HPDE6-E6E7 (cell line): ENCODE results near the gene ZSCAN16.
A peak's percentile ranks its signal among the peaks of the same experiment; 100 is the strongest.

ENCODE experiments used
- DNase-seq: peaks from one replicate; pipeline ENCODE4 v3.0.0; 2011; ENCODE audit warnings: missing footprints; ENCODE audit errors: extremely low spot score

The ZSCAN16 gene

DNA sequence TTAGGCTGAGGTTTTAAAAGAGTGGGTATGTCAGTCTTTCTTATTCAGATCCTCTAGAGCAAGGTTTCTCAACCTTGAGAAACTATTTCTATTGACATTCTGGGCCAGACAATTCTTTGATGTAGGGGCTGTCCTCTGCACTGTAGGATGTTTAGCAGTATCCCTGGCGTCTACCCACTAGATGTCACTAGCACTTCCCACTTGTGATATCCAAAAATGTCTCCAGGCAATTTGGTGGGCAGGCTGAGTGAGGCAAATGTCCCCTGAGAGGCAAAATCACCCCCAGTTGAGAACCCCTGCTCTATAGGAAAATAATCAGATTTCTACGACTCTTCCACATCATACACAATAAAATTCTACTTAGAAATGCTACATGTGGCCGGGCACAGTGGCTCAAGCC lies 9.6 kb downstream of the ZSCAN16 start:
- DNase-seq = no peak

DNA sequence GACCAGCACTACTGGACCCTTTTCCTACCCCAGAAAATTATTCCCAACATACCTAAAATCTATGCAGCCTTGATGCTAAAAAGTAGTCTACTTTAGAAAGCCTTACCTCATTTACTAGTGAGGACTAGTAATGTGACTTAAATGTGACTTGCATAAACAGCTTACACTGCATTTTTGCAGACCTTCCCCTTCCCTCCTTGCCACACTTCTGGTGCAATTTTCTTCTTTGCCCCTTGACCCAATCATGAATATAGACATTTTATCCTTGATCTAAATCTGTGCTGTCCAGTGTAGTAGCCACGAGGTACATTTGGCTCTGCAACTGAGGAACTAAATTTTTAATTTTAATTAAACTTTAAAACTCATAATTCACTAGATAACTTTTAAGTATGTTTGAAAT lies 10.3 kb downstream of the ZSCAN16 start:
- no peak for DNase-seq

DNA sequence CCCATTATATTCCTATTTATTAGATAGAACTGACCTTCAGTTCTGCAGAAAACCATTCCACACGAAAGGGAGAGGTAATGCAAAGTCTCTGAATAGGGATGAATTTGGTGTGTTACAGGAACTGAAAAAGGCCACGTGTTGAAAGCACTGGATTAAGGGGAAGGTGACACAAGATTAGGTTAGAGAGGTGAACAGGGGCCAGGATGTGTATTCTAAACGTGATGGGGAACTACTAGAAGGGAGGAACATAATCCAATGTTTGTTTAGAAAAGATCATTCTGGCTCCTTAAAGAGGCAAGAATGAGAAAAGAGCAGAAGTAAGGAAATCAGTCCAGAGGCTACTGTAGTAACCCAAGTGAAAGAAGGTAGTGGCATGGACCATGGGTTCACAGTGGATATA lies 11.0 kb downstream of the ZSCAN16 start:
- DNase-seq = no peak

DNA sequence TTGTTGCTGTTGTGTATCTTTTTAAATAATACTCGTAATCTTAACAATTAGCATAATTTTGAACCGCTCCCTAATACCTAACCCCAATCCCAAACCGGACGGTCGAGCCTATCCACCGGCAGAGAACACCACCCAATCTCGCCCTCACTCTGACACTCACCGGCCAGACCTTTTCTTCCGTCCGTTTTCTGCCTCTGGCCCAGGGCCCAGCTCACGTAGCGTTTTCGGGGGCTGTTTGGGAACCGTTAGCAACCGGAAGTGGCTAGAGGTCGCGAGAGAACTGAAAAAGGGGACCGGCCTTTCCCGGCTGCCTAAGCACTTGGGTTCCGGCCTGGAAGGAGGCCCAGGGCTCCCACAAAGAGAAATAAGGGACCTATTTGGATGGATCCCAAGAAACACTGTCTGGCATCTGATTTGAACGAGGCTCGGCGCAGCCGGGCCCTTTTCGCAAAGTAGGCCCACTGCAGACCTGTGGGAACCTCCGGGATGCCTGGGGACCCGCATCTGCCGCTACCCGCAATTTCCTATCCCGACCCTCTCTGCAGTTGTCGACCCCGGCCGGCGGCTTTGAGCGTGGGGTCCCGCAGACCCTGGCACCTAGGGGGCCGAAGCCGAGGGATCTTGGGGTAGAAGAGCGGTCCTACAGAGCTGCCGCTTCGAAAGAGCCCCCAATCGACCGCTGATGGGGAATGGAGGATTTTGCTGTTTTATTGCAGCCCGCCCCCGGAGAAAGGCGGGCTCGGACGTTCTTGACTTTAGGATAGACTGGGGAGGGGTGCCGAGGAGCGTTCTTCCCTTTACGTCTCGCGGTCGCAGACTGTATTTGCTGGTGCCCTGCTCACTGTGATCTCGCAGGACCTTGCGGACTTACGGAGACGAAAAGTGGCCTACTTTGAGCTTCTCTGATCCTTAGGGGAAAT lies 12.4 kb downstream of the ZSCAN16 start:
- peak; percentile 71 for DNase-seq

DNA sequence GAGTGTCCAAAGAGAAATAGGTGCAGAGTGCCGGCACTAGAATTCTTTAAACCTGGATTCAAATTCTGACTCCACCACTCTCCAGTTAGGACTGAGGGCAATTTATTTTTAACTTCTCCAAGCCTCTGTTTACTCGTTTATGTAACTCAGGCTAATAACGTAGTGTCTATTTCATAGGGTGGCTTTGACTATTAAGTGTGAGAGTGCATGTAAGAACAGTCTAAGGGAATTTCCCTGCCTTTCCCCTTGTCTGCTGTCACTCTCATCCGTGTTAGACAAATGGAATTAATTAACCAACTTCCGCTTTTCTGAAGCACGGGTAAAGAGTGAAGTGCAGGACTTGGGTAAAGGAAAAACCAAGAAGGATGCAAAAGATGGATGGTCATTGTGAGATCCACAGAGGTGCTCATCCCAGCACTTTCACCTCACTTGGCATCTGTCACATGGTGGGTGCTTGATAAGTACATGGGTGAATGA lies 13.1 kb downstream of the ZSCAN16 start:
- no peak for DNase-seq

DNA sequence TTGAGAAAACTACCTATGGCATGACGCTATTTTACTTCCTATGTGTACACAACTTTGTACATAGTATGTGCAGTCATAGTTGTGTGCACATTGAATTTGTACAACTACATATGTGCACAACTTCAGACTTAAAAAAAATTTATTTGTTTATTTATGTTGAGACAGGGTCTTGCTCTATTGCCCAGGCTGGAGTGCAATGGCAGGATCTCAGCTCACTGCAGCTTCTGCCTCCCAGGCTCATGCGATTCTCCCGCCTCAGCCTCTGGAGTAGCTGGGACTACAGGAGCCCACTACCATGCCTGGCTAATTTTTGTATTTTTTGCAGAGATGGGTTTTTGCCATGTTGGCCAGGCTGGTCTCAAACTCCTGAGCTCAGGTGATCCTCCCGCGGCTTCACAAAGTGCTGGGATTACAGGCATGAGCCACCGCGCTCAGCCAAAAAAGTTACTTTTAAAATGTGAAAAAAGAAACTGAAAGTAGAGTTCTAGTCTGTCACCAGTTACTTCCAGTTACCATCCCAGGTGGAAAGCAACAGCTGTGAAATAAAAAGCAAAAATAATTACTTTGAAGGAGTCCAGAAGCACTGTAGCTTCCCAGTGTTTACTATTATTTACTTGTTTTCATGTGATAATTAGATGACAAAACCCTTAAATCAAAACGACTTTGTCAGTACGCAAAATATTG lies 15.6 kb downstream of the ZSCAN16 start:
- no peak for DNase-seq

DNA sequence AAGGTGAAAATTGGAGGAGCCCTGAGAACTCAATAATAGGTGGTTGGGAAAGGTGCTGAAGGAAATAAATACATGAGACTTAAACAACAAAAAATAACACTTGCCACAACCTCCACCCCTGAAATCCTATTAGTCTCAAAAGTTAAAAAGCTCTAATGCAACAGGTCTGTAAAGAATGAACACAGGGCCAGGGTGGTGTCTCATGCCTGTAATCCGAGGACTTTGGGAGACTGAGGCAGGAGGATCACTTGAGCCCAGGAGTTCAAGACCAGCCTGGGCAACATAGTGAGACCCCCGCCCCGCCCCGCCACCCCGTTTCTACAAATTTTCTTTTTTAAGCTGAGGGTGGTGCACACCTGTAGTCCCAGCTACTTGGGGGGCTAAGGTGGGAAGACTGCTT lies 16.2 kb downstream of the ZSCAN16 start:
- DNase-seq = no peak

DNA sequence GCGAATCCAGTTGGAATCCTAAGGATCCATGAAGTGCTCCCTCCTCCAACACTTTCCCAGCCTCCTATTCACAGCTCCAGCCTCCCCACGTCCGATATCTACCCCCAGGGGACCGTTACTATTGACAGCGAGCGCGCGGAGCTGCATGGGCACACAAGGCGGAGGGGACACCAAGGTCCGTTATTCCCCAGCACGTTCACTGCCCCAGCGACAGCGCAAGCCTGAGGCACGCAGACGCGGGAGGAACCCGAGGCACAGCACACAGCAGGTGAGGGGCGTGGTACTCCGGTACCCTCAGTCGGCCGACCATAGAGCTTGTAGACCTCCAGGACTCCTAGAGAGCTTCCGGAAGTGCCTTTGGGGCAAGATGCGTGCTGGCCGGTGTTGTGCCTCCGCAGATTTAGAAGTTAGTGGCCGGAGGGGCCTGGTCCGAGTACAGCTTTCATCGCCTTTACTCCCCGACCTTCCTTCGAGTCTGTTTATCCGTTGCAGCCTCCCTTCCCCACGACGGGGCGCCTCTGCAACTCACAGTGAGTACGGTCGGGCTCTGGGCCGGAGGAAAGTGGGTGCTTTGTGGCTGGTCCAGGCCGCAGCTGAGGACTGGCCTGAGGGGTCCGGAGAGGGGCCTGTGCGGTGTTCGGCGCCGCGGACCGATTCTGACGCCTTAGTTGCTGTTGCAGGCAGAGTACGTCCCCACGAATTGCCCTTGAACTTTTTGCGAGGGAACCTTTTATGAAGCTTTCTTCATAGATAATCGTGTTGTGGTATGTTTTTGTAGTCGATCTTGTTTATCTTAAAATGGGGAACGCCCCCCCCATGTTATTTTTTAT lies 17.3 kb downstream of the ZSCAN16 start, which contains the start of gene ZKSCAN8:
ZKSCAN8 (plus strand) TSS at position 384 of the 830 bp plus-strand sequence. CDS start 6,525 bp downstream, outside the sequence.
- DNase-seq = peak; percentile 79

DNA sequence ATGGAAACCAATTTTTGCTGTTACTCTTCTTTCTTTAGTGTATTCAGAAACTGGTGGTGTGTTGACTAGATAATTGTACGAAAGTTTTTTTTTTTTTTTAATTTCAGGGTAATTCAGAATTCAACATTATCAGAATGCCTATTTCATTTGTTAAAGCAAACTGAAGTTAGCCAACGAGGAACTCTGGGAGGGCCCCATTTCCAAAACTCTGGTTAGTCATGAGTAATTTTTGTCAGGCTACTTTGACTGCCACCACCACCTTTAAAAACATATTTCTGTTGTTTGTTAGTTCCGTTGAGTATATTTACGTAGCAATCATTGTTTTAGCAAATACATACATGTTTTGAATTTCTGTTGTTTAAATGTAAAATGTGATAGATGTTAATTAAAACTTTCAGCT lies 18.0 kb downstream of the ZSCAN16 start:
- no peak for DNase-seq

DNA sequence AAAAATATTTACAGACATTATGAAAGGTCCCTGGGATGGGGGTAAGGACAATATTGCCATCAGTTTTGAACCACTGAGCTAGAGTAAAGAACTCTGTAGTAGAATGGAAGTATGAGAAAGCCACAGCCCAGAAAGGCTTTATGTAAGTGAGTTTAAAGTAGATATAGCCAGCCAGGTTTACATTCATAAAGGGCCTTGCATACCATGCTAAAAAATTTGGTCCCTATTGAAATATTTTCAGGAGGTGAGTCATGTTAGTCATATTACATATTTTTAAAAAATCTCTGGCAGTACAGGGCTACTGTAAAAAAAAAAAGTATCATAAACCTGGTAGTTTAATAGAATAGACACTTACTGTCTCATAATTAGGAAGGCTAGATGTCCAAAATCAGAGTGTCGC lies 20.8 kb downstream of the ZSCAN16 start:
- DNase-seq = no peak

DNA sequence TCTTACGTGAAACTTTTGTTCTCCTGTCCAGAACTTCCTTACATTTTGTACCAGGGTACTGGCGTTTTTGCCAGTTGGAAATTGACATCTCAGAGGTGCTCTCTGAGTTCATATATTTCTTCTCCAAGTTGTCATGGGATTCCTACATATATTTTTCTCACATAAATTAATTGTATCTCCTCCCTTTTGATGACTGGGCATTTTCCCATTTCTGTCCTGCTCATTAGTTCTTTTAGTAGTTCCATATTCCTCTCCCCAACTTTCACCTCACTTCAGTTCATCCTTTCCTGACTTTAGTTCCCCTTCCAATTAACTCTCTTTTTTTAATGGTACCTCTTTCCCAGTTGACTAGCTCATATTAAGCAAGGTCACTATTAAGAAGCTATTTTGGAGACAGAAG lies 28.1 kb downstream of the ZSCAN16 start:
- no peak for DNase-seq

DNA sequence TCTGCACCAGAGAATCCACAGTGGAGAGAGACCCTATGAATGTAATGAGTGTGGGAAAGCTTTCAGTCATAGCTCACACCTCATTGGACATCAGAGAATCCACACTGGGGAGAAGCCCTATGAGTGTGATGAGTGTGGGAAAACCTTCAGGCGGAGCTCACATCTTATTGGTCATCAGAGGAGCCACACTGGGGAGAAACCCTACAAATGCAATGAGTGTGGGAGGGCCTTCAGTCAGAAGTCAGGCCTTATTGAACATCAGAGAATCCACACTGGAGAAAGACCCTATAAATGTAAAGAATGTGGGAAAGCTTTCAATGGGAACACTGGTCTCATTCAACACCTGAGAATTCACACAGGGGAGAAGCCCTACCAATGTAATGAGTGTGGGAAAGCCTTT lies 29.1 kb downstream of the ZSCAN16 start:
- no peak for DNase-seq

DNA sequence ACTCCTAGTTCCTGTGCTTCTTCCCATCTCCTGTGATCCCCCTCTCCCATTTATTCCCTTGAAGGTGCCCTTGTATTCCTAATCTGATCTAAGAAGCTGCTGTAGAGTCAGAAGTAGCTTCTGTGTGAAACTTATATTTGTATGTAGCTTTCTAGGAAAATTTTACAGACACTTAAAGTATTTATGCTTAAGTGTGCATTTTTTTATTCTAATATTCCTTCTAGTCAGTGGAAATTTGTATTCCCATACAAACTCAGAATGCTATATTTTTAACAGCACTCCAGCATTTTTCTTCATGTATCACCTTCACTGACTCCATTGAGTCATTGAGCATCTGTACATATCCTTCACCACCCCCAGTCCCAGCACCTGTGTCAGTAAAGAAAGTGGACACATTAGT lies 29.9 kb downstream of the ZSCAN16 start:
- DNase-seq = no peak

DNA sequence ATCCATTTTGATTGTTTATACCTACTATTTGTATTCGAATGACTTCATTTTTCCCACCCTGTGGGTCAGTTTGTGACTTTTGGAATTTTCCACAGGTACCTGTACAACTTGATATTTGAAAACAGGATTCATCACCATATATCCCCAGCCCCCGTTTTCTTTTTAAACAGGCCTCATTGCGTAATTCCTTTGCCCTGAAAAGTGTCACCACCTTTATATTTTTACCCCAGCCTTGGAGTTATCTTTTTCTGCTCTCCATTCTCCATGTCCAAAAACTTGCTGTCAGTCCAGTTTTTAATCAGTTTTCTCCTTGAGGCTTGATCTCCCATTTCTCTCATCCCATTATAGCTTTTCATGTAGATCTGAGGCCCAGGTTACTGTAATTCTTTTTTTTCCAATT lies 33.9 kb downstream of the ZSCAN16 start:
- no peak for DNase-seq

DNA sequence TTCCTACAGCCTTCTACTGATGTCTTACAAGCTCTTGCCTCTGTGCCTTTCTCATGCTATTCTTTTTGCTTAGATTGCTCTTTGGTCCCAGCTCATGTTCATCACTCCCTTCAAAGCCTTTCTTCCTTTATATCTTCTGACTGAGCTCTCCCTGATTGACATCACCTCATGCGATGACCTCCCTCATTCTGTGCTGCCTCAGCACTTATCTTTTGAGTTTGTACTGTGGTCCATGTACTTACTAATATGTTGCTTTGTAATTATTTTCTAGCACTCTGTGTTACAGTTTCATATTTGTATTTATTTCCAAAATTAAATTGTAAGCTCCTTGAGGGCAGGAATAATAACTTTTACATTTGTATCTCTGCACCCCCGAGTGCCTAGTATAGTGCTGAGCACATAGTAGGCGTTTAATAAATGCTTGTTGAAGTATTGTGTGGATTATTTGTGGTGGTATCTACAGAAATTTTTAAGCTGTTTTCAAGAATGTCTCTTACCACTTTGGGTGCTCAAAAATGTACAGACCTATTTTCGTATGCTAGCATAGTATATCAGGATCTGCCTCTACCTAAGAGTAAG lies 34.7 kb downstream of the ZSCAN16 start:
- no peak for DNase-seq

DNA sequence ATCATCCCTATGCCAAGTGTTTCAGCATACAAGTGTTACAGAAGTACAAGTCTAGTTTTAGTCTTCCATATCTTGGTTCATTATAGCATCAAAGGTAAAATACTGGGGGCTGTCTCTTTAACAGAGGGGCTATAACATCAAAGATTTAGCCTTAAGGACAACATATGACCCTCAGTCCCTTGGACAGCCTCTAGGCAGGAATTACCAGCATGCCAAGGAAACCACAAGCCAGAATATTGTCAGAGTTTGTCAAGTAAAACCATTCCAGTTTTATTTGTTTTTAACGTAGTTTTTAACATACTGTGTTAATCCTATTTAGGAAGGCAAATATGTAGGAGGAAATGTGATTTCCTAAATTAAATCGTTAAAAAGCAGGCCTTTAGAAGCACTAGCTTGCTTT lies 35.8 kb downstream of the ZSCAN16 start:
- no peak for DNase-seq

DNA sequence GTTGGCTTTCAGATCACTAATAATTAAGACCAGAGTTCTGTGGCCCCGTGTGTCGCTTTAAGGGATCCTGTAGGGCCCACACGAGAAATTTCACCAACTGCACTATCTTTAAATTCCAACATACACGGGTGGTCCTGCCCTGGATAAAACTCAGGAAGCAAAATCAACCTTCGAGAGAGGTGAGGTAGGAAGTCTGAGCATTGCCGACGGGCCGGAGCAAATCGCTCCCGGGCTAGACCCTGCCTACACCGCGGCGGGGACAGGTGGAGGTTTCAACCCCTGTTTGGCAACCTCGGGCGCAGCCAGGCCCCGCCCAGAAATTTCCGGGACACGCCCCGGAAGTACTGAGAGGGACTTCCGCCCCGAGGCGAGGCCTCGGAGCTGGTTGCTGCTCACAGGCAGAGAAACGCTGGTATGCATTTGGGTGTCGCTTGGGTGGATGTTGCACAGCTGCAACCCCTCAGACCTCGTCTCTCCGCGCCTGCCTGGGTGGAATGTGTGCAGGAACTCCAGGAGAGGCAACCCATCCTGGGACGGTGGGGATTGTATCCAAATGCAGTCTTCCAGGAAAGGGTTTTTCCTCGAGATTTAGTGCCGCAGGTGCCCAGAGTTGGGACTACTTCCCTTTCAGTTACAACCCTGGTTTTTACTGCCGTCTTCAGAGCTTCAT lies 37.1 kb downstream of the ZSCAN16 start:
- peak; percentile 60 for DNase-seq

DNA sequence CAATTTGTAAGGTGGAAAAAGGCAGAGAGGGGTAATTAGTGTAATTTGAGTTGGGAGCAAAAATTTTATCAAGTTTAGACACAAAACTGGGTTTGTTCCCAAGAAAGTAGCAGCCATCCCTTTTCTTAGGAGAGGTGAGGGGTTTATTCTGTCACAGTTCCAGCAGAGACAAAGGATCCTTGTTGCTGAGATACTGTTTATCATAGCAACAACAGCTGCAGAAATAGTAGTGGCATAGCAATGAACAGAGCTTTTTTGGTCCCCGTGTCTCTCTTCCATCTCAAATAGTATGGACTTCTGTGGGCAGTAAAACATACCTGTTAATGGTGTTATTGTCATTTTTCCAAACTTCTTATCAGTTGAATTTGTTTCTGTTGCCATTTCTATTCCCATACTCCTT lies 41.2 kb downstream of the ZSCAN16 start:
- no peak for DNase-seq

DNA sequence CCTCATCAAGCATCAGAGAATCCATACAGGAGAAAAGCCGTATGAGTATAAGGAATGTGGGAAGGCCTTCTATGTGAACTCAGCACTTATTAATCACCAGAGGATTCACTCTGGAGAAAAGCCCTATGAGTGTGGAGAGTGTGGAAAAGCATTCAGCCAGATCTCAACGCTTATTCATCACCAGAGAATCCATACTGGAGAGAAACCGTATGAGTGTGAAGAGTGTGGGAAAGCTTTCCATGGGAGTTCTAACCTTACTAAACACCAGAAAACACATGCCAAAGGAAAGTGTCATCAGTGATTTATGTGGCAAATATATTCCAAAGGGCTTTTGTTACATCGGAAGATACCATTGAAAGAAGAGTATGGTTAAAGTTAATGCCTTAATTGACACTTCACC lies 42.7 kb downstream of the ZSCAN16 start:
- no peak for DNase-seq

DNA sequence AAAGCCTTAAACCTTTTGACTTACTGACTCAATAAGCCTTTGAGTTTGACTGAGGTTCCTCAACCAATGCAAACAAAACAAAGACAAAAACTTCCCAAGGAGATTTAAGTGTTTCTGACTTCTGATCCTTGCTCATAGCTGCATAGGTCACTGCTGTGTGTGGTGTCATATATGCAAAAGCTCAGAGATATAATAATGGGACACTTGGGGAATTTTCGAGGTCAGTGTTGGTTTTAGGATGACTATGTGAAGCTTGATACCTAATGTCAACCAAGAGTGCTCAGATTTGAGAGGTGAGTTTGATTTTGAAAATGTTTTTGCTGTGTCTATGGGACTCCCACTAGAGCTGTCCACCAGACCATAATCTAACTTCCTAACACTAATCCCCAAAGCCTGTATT lies 43.5 kb downstream of the ZSCAN16 start:
- DNase-seq = no peak

DNA sequence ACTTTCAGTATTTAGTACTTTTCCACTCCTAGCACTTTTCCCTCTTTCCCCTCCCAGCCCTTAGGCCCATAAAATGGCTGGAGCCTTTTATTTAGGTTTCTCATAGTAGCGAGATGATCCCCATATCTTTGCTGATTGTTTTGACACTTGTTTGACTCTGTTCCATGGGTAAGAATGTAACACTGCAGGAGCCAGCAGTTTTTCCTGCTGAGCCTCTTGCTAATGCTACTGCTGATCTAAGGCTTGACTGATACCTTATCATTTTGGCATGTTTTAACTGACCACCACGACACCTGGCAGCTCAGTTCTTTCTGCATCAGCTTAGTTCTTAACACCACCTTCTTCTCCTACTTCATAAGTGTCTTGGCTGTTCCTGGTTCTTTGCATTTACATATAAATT lies 46.9 kb downstream of the ZSCAN16 start:
- DNase-seq = no peak
